ENCODE results near the gene LRRC47.
A peak's percentile ranks its signal among the peaks of the same experiment; 100 is the strongest.

The LRRC47 gene

GRCh38 chr1:3785456-3786157, 10.7 kb downstream of the LRRC47 start:
- DNase-seq (ENCODE audit: low spot score): no peak

GRCh38 chr1:3785045-3785444, 11.3 kb downstream of the LRRC47 start:
- DNase-seq (ENCODE audit: low spot score): no peak

- DNase-seq (ENCODE audit: low spot score): no peak
Observed at GRCh38 chr1:3783651-3784474, 12.4 kb downstream of the LRRC47 start.

- no peak for DNase-seq (ENCODE audit: low spot score)
Observed at GRCh38 chr1:3780901-3781300, 15.4 kb downstream of the LRRC47 start.

- no peak for DNase-seq (ENCODE audit: low spot score)
Observed at GRCh38 chr1:3779912-3780416, 16.3 kb downstream of the LRRC47 start.

- no peak for DNase-seq (ENCODE audit: low spot score)
Observed at GRCh38 chr1:3779265-3779911, 16.9 kb downstream of the LRRC47 start.

- DNase-seq (ENCODE audit: low spot score): no peak
Observed at GRCh38 chr1:3778590-3779264, 17.6 kb downstream of the LRRC47 start.

- no peak for DNase-seq (ENCODE audit: low spot score)
Observed at GRCh38 chr1:3777647-3778589, 18.4 kb downstream of the LRRC47 start.

- DNase-seq (ENCODE audit: low spot score): no peak
Observed at GRCh38 chr1:3777078-3777547, 19.2 kb downstream of the LRRC47 start.

- DNase-seq (ENCODE audit: low spot score): no peak
Observed at GRCh38 chr1:3776231-3776961, 19.9 kb downstream of the LRRC47 start.

GRCh38 chr1:3775490-3776230, 20.6 kb downstream of the LRRC47 start:
- DNase-seq (ENCODE audit: low spot score): peak; percentile 47

GRCh38 chr1:3774946-3775489, 21.3 kb downstream of the LRRC47 start:
- no peak for DNase-seq (ENCODE audit: low spot score)

GRCh38 chr1:3774276-3774945, 21.9 kb downstream of the LRRC47 start:
- DNase-seq (ENCODE audit: low spot score): peak; percentile 50

GRCh38 chr1:3773572-3774275, 22.6 kb downstream of the LRRC47 start:
- DNase-seq (ENCODE audit: low spot score): no peak

- DNase-seq (ENCODE audit: low spot score): no peak
Observed at GRCh38 chr1:3772715-3773571, 23.4 kb downstream of the LRRC47 start, which contains the start of gene SMIM1. Gene SMIM1, plus strand, starts transcription at chr1:3772749. Its CDS starts 2,625 bp downstream, at chr1:3775374.

- peak; percentile 61 for DNase-seq (ENCODE audit: low spot score)
Observed at GRCh38 chr1:3772027-3772714, 24.1 kb downstream of the LRRC47 start.
